ENCODE measurements around the gene FBXW5.

GRCh38 chr9:136950656-136951276 is 6.2 kb upstream of the FBXW5 start:
- TF ChIP-seq EZH2 (IDR thresholded peaks at IDR 0.05; ENCODE audit: insufficient read depth, poor library complexity, severe bottlenecking) (no peak), EZH2phosphoT487 (IDR thresholded peaks at IDR 0.05; ENCODE audit: insufficient read depth, low read depth) (no peak)

Data from GM23248 (cell line).